GM19455 (cell line): Measurements from ENCODE around the gene CFAP97D2.

ENCODE experiments used
- ATAC-seq: cut with Tn5 transposase; IDR thresholded peaks from one replicate; pipeline ENCODE4 v1.9.1; 2021; ENCODE audit not compliant: unreplicated experiment

CFAP97D2 gene

GRCh38 chr13:114264886-114265611, 86.0 kb downstream of the CFAP97D2 start:
- no peak for ATAC-seq

- ATAC-seq: no peak
Measured at GRCh38 chr13:114266241-114266640, 87.2 kb downstream of the CFAP97D2 start.

- no peak for ATAC-seq
Measured at GRCh38 chr13:114268344-114269280, 89.6 kb downstream of the CFAP97D2 start.

- no peak for ATAC-seq
Measured at GRCh38 chr13:114269281-114269770, 90.3 kb downstream of the CFAP97D2 start.
